Astrocyte of the cerebellum (primary cell): ENCODE data around the gene KRTAP22-2.

Experiments
- DNase-seq: peaks from one replicate; pipeline ENCODE4 v3.0.0-alpha.2; 2011; ENCODE audit warnings: low read depth
- H3K4me3 ChIP-seq: 2 replicates; pipeline ENCODE4 v1.5.1; 2011; ENCODE audit warnings: mild to moderate bottlenecking, low read depth, low read length, moderate library complexity
- in situ Hi-C: cut with HindIII; loops from 2 replicates; pipeline ENCODE4 v1.10.0; 2017; ENCODE audit warnings: low sequenced_read_pairs
- TF ChIP-seq, protein P1 (sequence below): IDR thresholded peaks from 2 replicates; pipeline ENCODE4 v1.5.1; 2012; ENCODE audit warnings: low read length, low read depth, moderate library complexity, mild to moderate bottlenecking; ENCODE audit errors: missing control alignments

Gene KRTAP22-2

GRCh38 chr21:30623362-30623761, 33.2 kb upstream of the KRTAP22-2 start:
- no peak overlapping the region for H3K4me3 ChIP-seq
- in situ Hi-C loops: no loop called here
- TF ChIP-seq, protein P1, sequence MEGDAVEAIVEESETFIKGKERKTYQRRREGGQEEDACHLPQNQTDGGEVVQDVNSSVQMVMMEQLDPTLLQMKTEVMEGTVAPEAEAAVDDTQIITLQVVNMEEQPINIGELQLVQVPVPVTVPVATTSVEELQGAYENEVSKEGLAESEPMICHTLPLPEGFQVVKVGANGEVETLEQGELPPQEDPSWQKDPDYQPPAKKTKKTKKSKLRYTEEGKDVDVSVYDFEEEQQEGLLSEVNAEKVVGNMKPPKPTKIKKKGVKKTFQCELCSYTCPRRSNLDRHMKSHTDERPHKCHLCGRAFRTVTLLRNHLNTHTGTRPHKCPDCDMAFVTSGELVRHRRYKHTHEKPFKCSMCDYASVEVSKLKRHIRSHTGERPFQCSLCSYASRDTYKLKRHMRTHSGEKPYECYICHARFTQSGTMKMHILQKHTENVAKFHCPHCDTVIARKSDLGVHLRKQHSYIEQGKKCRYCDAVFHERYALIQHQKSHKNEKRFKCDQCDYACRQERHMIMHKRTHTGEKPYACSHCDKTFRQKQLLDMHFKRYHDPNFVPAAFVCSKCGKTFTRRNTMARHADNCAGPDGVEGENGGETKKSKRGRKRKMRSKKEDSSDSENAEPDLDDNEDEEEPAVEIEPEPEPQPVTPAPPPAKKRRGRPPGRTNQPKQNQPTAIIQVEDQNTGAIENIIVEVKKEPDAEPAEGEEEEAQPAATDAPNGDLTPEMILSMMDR: no peak
- DNase-seq: no peak

DNA sequence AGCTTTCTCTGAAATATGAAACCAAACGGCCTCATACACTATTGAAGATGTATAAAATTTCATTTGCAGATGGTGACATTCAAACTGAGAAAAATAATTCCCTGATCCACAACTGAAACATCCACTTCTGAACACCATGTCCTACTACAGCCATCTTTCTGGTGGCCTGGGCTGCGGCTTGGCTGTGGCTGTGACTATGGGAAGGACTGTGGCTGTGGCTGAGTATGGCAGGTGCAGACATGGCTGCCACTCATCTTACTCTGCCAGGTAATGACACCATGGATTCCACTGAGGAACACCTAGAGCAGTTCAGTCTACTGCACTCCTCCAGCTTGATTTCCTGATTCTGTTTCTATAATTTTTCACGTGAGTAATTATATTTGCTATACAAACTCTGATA, 30.3 kb upstream of the KRTAP22-2 start, which contains the start of gene KRTAP20-4:
KRTAP20-4 (plus strand) TSS at position 106 of the 400 bp plus-strand sequence.
- H3K4me3 ChIP-seq: no peak within 1 kb of the TSS
- in situ Hi-C loops: no loop called here
- DNase-seq: no peak
- TF ChIP-seq, protein P1: no peak

GRCh38 chr21:30620080-30620479, 29.9 kb upstream of the KRTAP22-2 start:
- no peak for DNase-seq
- in situ Hi-C loops: no loop called here
- TF ChIP-seq, protein P1: no peak
- H3K4me3 ChIP-seq: no peak overlapping the region

GRCh38 chr21:30616125-30616524, 25.9 kb upstream of the KRTAP22-2 start, which contains the start of gene KRTAP20-1:
Gene KRTAP20-1, plus strand, starts transcription at chr21:30616425. Its CDS starts 30 bp downstream, at chr21:30616455.
- in situ Hi-C loops: no loop called here
- H3K4me3 ChIP-seq: no peak within 1 kb of the TSS
- TF ChIP-seq, protein P1: no peak
- DNase-seq: no peak

DNA sequence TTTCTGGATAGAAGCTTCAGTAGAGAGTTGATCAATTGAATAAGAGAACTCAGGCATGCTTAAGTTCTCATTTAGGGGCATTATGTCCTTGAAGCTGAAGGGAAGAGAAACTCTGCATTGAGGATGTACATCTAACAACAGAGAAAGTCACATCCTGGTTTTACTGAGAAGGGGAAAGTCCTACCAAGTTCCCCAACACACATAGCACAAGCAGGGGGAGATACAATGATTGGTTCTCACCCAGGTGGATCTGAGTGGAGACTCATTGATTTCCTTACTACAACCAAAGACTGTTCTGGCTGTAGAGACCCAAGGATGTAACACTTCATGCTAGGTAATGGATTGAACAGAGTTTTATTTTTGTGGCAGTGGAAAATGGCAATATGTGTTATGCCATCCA, 25.0 kb upstream of the KRTAP22-2 start:
- TF ChIP-seq, protein P1: no peak
- in situ Hi-C loops: no loop called here
- no peak overlapping the region for H3K4me3 ChIP-seq
- DNase-seq: no peak

DNA sequence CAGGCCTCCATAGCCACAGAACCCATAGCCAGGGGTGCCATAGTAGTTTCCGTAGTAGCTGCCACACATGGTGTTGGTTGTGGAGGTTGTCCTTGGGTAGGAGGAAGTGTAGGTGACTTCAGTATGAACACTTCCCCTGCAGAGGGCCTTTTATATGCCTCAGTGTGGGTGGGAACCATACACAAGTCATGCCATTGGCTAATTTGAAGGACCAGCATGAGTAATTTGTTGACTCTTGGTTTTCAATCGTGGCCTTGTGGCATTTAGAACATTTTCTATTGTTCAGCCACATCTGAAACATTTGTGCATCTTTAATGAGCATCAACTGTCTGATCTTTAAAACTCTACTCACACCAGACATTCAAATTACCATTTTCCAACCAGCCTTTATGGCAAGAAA, 23.6 kb upstream of the KRTAP22-2 start, which contains the start of gene KRTAP6-1:
KRTAP6-1 (minus strand) TSS at position 95 of the 400 bp plus-strand sequence; CDS start at position 69, 26 bp downstream.
- no peak within 1 kb of the TSS for H3K4me3 ChIP-seq
- DNase-seq: no peak
- TF ChIP-seq, protein P1: no peak
- in situ Hi-C loops: no loop called here
